Transverse colon (tissue), 4 donors: ENCODE data around the gene RNF13. TPM values are rescaled to one million over a fixed set of nuclear protein-coding genes. Genes with fewer than 3 reads are reported as not detected.

Experiments
- DNase-seq: peaks from one replicate; pipeline ENCODE4 v3.0.0-alpha.2; 2019
- H3K27ac ChIP-seq, 4 donors: fragments of 200-600 bp; sonication (generic); 2 replicates each; pipeline ENCODE4 v1.5.1; 2016 to 2018; ENCODE audit warnings: inconsistent platforms in 4 of 4
- H3K27me3 ChIP-seq: fragments of 200-600 bp; sonication (generic); 2 replicates; pipeline ENCODE4 v1.5.1; 2017; ENCODE audit warnings: inconsistent platforms
- H3K36me3 ChIP-seq, 4 donors: fragments of 200-600 bp; sonication (generic); 2 replicates each; pipeline ENCODE4 v1.5.1; 2017 to 2019; ENCODE audit warnings: inconsistent platforms in 4 of 4
- H3K4me1 ChIP-seq, 4 donors: fragments of 200-600 bp; sonication (generic); 2 replicates each; pipeline ENCODE4 v1.5.1; 2017 to 2020; ENCODE audit warnings: inconsistent platforms in 4 of 4
- H3K4me3 ChIP-seq, 4 donors: fragments of 200-600 bp; sonication (generic); 1 replicate in 1 of 4; 2 replicates in 3 of 4; pipeline versions ENCODE4 v1.5.1 to v1.6.1; 2017 to 2019; ENCODE audit warnings: inconsistent platforms in 4 of 4
- H3K9me3 ChIP-seq, 2 donors: fragments of 200-600 bp; sonication (generic); 2 replicates each; pipeline ENCODE4 v1.5.1; 2017 to 2019; ENCODE audit warnings: inconsistent platforms in 2 of 2
- EP300 ChIP-seq: sonication (generic); formaldehyde crosslinking; IDR thresholded peaks from one replicate; pipeline ENCODE4 v1.6.1; 2017; ENCODE audit warnings: antibody characterized with exemption, low read depth
- POLR2A ChIP-seq: fragments of 450-650 bp; IDR thresholded peaks from one replicate; pipeline ENCODE4 v1.6.1; 2016; ENCODE audit warnings: antibody characterized with exemption, mild to moderate bottlenecking, moderate library complexity
- POLR2AphosphoS5 ChIP-seq, 3 donors: sonication (generic); formaldehyde crosslinking; IDR thresholded peaks; one replicate each; pipeline ENCODE4 v1.6.1; 2016; ENCODE audit warnings: antibody characterized with exemption in 3 of 3
- WGBS, 2 donors: methylation state at CpG; one replicate each; pipeline ENCODE4 v1.1.5; 2018; ENCODE audit warnings: low coverage in 1 of 2; 5-methylcytosine and 5-hydroxymethylcytosine counted together
- in situ Hi-C, 4 donors: fragments of 200-750 bp; cut with MboI; loops; one replicate each; pipeline versions ENCODE4 v1.15.0 to v1.15.1; 2017; ENCODE audit warnings: low sequenced_read_pairs in 3 of 4, low pct_ligation_motif_present in 1 of 4, low pct_unique_long_range_greater_than_20kb in 1 of 4
- intact Hi-C: fragments of 100-400 bp; cut with DNase I; formaldehyde crosslinking; loops from one replicate; pipeline ENCODE4 v1.15.1; 2023; ENCODE audit warnings: low total_unique reads
- total RNA-seq, 4 donors: library from RNA; depleted of rRNA; stranded (reverse); fragments of >200 nt; gene quantifications; one replicate each; pipeline ENCODE4 v1.1.0, GENCODE V29; 2016
- TF ChIP-seq, protein P1 (sequence below), 5 experiments: fragments of 200-600 bp in 3 of 5; fragments of 450-650 bp in 2 of 5; sonication (generic) in 3 of 5; IDR thresholded peaks; 1 replicate in 2 of 5; 2 replicates in 3 of 5; pipeline ENCODE4 v1.5.1; 2016 to 2017; ENCODE audit warnings: antibody characterized with exemption in 5 of 5, inconsistent platforms in 3 of 5, mild to moderate bottlenecking in 2 of 5, moderate library complexity in 1 of 5

RNF13 gene
- total RNA-seq, 4 donors from 2014 or later = 18.3 to 68.6 (median 42.8) TPM

DNA sequence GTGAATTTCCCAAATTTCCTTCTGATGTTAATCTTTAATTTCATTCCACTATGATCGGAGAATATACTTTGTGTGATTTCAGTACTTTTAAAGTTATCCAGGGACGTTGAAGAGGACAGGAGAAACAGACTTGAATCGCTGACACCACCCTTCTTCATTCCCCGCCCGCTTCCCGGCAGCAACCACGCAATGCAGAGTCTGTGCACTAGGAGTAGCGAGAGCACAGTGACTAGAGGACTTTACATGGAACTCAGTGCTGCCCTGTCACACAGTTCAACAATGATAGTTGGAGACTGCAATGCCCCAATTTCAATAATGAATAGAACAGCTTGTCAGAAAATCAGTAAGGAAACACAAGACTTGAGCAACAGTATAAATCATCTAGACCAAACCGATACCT is 73.9 kb downstream of the RNF13 start:
- in situ Hi-C loops (no loop called here), intact Hi-C loops (no loop called here)
- no peak for DNase-seq
- 77 to 85% methylated on average over 7 to 9 of the region's 9 CpGs for WGBS, 2 donors
- H3K36me3 ChIP-seq = peaks cover 0 to 12% (median 0%) of the 10 kb centered on the region in 4 donors
- H3K4me3 ChIP-seq = no peak overlapping the region
- H3K4me1 ChIP-seq = peaks cover 0 to 15% (median 0%) of the 10 kb centered on the region in 4 donors
- no peaks in the 10 kb centered on the region for H3K9me3 ChIP-seq
- no peak overlapping the region for H3K27ac ChIP-seq
- no peak for TF ChIP-seq POLR2AphosphoS5 (IDR thresholded peaks at IDR 0.05)
- TF ChIP-seq POLR2A = no peak
- TF ChIP-seq EP300 = no peak
- TF ChIP-seq, protein P1, sequence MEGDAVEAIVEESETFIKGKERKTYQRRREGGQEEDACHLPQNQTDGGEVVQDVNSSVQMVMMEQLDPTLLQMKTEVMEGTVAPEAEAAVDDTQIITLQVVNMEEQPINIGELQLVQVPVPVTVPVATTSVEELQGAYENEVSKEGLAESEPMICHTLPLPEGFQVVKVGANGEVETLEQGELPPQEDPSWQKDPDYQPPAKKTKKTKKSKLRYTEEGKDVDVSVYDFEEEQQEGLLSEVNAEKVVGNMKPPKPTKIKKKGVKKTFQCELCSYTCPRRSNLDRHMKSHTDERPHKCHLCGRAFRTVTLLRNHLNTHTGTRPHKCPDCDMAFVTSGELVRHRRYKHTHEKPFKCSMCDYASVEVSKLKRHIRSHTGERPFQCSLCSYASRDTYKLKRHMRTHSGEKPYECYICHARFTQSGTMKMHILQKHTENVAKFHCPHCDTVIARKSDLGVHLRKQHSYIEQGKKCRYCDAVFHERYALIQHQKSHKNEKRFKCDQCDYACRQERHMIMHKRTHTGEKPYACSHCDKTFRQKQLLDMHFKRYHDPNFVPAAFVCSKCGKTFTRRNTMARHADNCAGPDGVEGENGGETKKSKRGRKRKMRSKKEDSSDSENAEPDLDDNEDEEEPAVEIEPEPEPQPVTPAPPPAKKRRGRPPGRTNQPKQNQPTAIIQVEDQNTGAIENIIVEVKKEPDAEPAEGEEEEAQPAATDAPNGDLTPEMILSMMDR (IDR thresholded peaks at IDR 0.05) = no peak
- H3K27me3 ChIP-seq = no peaks in the 10 kb centered on the region

DNA sequence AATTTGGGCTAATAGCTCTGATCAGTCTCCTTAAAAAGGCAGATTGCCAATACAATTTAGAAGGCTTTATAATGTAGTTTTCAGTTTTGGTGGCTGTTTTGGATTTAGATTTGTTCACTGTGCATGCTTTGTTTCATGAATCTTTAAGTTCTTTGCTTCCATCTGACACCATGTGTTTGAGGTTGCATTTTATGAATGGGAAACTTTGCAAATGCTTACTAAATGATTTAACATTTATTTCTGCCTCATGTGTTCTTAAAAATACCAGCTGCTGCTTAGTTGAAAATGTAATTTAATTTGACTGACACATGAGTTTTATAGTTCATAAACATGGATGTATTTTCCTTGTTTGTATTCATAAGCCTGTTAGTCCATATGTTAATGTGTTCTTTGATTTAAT is 78.6 kb downstream of the RNF13 start:
- Histone ChIP-seq H3K9me3 (no peaks in the 10 kb centered on the region), H3K27ac (no peak overlapping the region), H3K36me3 (peaks cover 0 to 19% (median 0%) of the 10 kb centered on the region in 4 donors), H3K27me3 (no peaks in the 10 kb centered on the region), H3K4me3 (no peak overlapping the region), H3K4me1 (peaks cover 0 to 20% (median 0%) of the 10 kb centered on the region in 4 donors)
- in situ Hi-C loops = no loop called here
- intact Hi-C loops = no loop called here
- TF ChIP-seq POLR2AphosphoS5 (IDR thresholded peaks at IDR 0.05) (no peak), POLR2A (no peak), EP300 (no peak)
- TF ChIP-seq, protein P1 (IDR thresholded peaks at IDR 0.05) = no peak
- DNase-seq = no peak

DNA sequence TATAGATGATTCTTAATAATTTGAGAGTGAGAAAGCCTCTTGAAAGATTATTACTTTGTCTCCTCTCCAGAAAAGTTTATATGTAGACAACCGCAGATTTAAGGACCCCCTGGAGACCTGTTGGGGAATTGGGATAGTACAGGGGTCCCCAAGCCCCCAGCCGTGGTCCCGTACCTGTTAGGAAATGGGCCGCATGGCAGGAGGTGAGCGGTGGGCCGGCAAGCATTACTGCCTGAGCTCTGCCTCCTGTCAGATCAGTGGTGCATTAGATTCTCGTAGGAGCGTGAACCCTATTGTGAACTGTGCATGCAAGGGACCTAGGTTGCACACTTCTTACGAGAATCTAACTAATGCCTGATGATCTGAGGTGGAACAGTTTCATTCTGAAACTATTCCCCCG is 79.4 kb downstream of the RNF13 start:
- Histone ChIP-seq H3K27me3 (no peaks in the 10 kb centered on the region), H3K9me3 (no peaks in the 10 kb centered on the region), H3K27ac (no peak overlapping the region), H3K4me3 (no peak overlapping the region), H3K4me1 (peaks cover 0 to 20% (median 0%) of the 10 kb centered on the region in 4 donors), H3K36me3 (peaks cover 0 to 15% (median 0%) of the 10 kb centered on the region in 4 donors)
- in situ Hi-C loops = no loop called here
- 97 to 98% methylated on average over 8 to 10 of the region's 10 CpGs for WGBS, 2 donors
- intact Hi-C loops = no loop called here
- TF ChIP-seq, protein P1 (IDR thresholded peaks at IDR 0.05) = no peak
- no peak for TF ChIP-seq POLR2A
- no peak for TF ChIP-seq EP300
- no peak for TF ChIP-seq POLR2AphosphoS5 (IDR thresholded peaks at IDR 0.05)
- DNase-seq = no peak

GRCh38 chr3:149894205-149894604 is 81.2 kb downstream of the RNF13 start:
- in situ Hi-C loops = no loop called here
- Histone ChIP-seq H3K36me3 (peaks cover 0 to 8% (median 1%) of the 10 kb centered on the region in 4 donors), H3K9me3 (no peaks in the 10 kb centered on the region), H3K4me1 (peaks cover 0 to 20% (median 0%) of the 10 kb centered on the region in 4 donors), H3K27ac (no peak overlapping the region), H3K4me3 (no peak overlapping the region), H3K27me3 (no peaks in the 10 kb centered on the region)
- intact Hi-C loops = no loop called here
- no peak for DNase-seq
- TF ChIP-seq POLR2AphosphoS5 (IDR thresholded peaks at IDR 0.05) = no peak
- no peak for TF ChIP-seq POLR2A
- no peak for TF ChIP-seq EP300
- TF ChIP-seq, protein P1 (IDR thresholded peaks at IDR 0.05) = no peak
